Measurements from ENCODE around the gene RASAL1.

- TF ChIP-seq CTCF (conservative IDR thresholded peaks at IDR 0.05 in 1 of 2, IDR thresholded peaks at IDR 0.05 in 1 of 2; ENCODE audit: extremely low read depth in 1 of 2, insufficient read depth in 1 of 2, low read depth in 1 of 2, low read length in 2 of 2) (no peak), EZH2 (IDR thresholded peaks at IDR 0.05; ENCODE audit: borderline replicate concordance, low read length) (no peak)
Observed at GRCh38 chr12:113093409-113094101, 42.0 kb downstream of the RASAL1 start.
